ENCODE results near the gene SOX6.

The SOX6 gene

DNA sequence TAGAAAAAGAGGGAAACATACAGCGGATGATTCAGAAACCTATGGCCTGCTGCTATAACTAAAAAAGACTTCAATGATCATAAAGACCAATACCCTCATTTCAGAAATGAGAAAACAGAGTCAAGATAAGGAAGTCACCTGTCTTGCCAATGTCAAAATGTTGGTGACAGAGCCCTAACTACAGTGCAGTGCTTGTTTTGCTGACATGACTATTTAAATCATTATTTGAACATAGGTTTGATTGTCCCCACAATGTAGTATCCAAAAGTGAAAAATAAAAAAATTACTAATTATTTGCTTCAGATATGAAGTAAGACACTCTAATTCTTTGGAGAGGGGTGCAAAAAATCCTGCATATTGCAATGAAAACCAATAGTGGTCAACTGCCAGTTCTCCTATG is 115.7 kb downstream of the SOX6 start:
- TF ChIP-seq, protein P1, sequence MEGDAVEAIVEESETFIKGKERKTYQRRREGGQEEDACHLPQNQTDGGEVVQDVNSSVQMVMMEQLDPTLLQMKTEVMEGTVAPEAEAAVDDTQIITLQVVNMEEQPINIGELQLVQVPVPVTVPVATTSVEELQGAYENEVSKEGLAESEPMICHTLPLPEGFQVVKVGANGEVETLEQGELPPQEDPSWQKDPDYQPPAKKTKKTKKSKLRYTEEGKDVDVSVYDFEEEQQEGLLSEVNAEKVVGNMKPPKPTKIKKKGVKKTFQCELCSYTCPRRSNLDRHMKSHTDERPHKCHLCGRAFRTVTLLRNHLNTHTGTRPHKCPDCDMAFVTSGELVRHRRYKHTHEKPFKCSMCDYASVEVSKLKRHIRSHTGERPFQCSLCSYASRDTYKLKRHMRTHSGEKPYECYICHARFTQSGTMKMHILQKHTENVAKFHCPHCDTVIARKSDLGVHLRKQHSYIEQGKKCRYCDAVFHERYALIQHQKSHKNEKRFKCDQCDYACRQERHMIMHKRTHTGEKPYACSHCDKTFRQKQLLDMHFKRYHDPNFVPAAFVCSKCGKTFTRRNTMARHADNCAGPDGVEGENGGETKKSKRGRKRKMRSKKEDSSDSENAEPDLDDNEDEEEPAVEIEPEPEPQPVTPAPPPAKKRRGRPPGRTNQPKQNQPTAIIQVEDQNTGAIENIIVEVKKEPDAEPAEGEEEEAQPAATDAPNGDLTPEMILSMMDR (IDR thresholded peaks at IDR 0.05), result no peak
- Histone ChIP-seq H3K4me1 (ENCODE audit: control insufficient read depth in 1 of 2, insufficient read depth in 1 of 2, low read depth in 1 of 2, low read length in 1 of 2) (no peaks in the 10 kb centered on the region), H3K27me3 (no peaks in the 10 kb centered on the region), H3K36me3 (no peaks in the 10 kb centered on the region), H3K27ac (no peak overlapping the region), H3K9me3 (no peaks in the 10 kb centered on the region), H3K4me3 (ENCODE audit: low read depth in 1 of 2, low read length in 1 of 2) (no peak overlapping the region)

DNA sequence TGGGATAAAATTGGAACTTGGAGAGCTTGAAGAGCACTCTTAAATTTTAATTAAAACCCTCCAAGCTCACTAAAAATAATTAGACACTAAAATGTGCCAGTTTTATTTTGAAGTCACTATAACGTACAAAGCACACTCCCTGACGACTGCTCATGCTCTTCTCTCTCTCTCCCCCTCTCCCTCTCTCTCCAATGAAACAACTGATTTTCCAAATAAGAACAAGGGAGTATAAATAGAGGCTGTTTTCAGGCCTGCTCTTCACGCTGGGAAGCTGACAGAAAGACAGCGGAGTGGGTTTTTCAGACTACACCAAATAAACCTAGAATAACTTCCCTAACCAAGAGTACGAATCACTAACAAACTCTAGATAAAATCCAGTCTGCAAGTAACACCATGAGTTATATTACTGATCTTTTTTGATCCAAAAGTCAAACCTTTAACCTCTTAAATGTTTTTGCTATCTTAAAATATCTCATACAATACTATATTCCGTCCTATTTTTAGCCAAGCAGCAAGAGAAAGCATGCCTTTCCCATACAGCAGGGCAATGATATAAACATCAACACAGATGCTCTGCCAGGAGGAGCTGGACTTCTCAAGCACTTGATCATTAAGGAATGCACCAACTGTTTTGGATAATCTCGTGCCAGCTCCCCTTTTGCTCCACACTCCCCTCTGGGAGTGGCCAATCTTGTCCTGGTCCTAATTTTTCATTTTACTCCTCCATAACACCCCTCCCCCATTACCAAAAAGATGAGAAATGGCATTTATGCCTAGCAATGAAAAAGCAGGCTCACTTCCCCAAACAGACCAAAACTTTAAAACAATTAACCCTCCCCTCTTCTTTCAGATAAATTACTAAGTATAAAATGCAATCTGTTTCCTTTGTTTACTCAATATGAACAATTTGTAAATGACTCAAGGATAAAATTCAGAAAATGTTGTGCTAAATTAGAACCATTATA is 116.9 kb downstream of the SOX6 start:
- no peaks in the 10 kb centered on the region for H3K4me1 ChIP-seq (ENCODE audit: control insufficient read depth in 1 of 2, insufficient read depth in 1 of 2, low read depth in 1 of 2, low read length in 1 of 2)
- no peaks in the 10 kb centered on the region for H3K9me3 ChIP-seq
- TF ChIP-seq, protein P1 (IDR thresholded peaks at IDR 0.05), result no peak
- no peaks in the 10 kb centered on the region for H3K27me3 ChIP-seq
- H3K4me3 ChIP-seq (ENCODE audit: low read depth in 1 of 2, low read length in 1 of 2), result no peak overlapping the region
- H3K27ac ChIP-seq, result no peak overlapping the region
- no peaks in the 10 kb centered on the region for H3K36me3 ChIP-seq

DNA sequence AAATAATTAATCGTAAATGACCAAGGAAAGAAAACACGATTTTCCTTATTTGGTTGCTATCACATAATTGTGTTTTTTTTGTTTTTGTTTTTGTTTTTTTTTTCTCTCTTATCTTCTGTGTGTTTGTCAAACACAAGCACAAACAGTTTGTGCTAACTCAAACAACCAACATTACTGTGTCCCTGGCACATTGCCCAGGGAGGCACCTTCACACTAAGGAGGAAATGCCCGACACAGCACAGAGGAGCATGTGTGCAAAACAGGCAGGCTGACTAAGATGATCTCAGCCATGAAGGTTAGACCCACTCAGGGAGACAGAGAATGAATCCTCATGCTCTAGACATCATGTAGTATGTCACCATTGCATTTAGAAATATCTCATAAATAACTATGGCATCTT is 130.1 kb downstream of the SOX6 start:
- Histone ChIP-seq H3K36me3 (no peaks in the 10 kb centered on the region), H3K27ac (no peak overlapping the region), H3K9me3 (no peaks in the 10 kb centered on the region), H3K4me3 (ENCODE audit: low read depth in 1 of 2, low read length in 1 of 2) (no peak overlapping the region), H3K27me3 (no peaks in the 10 kb centered on the region), H3K4me1 (ENCODE audit: control insufficient read depth in 1 of 2, insufficient read depth in 1 of 2, low read depth in 1 of 2, low read length in 1 of 2) (peaks cover 0 to 6% of the 10 kb centered on the region in 2 experiments)
- TF ChIP-seq, protein P1 (IDR thresholded peaks at IDR 0.05), result no peak

DNA sequence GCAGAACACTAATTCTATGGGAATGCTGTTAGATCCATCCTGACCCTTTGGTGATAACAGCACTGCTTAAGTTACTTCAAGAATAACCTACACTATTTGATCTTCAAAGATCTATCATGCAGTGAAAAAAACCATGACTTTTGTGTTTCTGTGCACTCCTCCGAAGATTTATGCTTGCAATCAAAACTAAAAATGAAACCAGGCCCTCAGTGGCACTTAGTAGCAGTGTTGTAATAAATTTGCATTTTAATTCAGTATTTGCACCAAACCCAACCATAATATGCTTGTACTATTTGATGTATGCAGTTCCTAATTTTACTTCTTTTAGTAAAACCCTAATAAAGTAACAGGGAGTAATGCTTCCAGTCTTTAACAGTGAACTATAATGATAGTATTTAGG is 130.7 kb downstream of the SOX6 start:
- TF ChIP-seq, protein P1 (IDR thresholded peaks at IDR 0.05), result no peak
- no peaks in the 10 kb centered on the region for H3K9me3 ChIP-seq
- no peaks in the 10 kb centered on the region for H3K36me3 ChIP-seq

DNA sequence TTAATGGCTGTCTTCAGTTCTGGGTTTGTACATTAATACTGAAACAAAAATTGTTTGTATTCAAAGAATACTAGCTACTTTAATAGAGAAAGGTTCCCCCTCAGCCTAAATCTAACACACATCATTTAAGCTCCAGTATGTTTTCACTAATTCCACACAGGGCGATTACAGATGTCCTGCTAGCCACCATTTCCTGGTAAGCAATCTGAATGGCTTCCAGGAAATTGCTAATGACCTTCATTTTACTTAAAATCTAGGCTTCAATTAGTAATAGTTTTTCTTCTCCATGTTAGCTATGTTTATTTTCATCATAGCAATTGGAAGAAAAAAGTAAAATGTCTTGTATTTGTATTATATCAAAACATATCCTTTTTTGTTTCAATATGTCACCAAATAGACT is 132.8 kb downstream of the SOX6 start:
- Histone ChIP-seq H3K9me3 (no peaks in the 10 kb centered on the region), H3K4me1 (ENCODE audit: control insufficient read depth in 1 of 2, insufficient read depth in 1 of 2, low read depth in 1 of 2, low read length in 1 of 2) (peaks cover 0 to 6% of the 10 kb centered on the region in 2 experiments), H3K4me3 (ENCODE audit: low read depth in 1 of 2, low read length in 1 of 2) (no peak overlapping the region), H3K27me3 (no peaks in the 10 kb centered on the region), H3K27ac (no peak overlapping the region), H3K36me3 (no peaks in the 10 kb centered on the region)
- TF ChIP-seq, protein P1 (IDR thresholded peaks at IDR 0.05), result no peak

More for the DNA sequence above, 130.7 kb downstream of the SOX6 start:
- Histone ChIP-seq H3K27ac (no peak overlapping the region), H3K4me1 (ENCODE audit: control insufficient read depth in 1 of 2, insufficient read depth in 1 of 2, low read depth in 1 of 2, low read length in 1 of 2) (peaks cover 0 to 6% of the 10 kb centered on the region in 2 experiments), H3K4me3 (ENCODE audit: low read depth in 1 of 2, low read length in 1 of 2) (no peak overlapping the region), H3K27me3 (no peaks in the 10 kb centered on the region)
